Mesodermal cell (in vitro differentiated cells): Measurements from ENCODE around the gene ARSG. TPM values are rescaled to one million over a fixed set of nuclear protein-coding genes. Genes with fewer than 3 reads are reported as not detected.
"Not testable (repeated sequence)": the region's sequence is repeated elsewhere in the genome, so short reads cannot be mapped to it uniquely, and the experiment has no call there.

Experiments
- H3K27ac ChIP-seq: 2 replicates; pipeline ENCODE4 v1.7.0; 2013; ENCODE audit warnings: mild to moderate bottlenecking, low read depth, low read length, moderate library complexity; ENCODE audit not compliant: severe bottlenecking
- H3K36me3 ChIP-seq: 2 replicates; pipeline ENCODE4 v1.7.1; 2013; ENCODE audit warnings: mild to moderate bottlenecking, low read length, moderate library complexity; ENCODE audit not compliant: control insufficient read depth, insufficient read depth
- H3K4me1 ChIP-seq: one replicate; pipeline ENCODE4 v1.7.1; 2013; ENCODE audit warnings: mild to moderate bottlenecking, low read length; ENCODE audit not compliant: insufficient read depth, control insufficient read depth, poor library complexity, severe bottlenecking
- H3K4me3 ChIP-seq: 2 replicates; pipeline ENCODE4 v1.7.0; 2013; ENCODE audit warnings: low read length, control low read depth, mild to moderate bottlenecking; ENCODE audit not compliant: insufficient read depth, poor library complexity, severe bottlenecking; ENCODE audit errors: extremely low read depth
- H3K9me3 ChIP-seq: 2 replicates; pipeline ENCODE4 v1.7.1; 2013; ENCODE audit warnings: mild to moderate bottlenecking, low read length, moderate library complexity; ENCODE audit not compliant: control insufficient read depth
- WGBS, 2 experiments: methylation state at CpG; one replicate each; pipeline ENCODE4 v1.1.5; 2013; ENCODE audit warnings: missing lambda C conversion rate in 2 of 2; ENCODE audit not compliant: insufficient coverage in 2 of 2; 5-methylcytosine and 5-hydroxymethylcytosine counted together
- polyA plus RNA-seq, 2 experiments: library from polyadenylated mRNA; stranded (reverse); fragments of 50-300 nt; gene quantifications; one replicate each; pipeline ENCODE4 v1.2.3, GENCODE V29; 2013

ARSG gene
- polyA plus RNA-seq (2013, experiment 1 of 2), result 3.8 TPM
- polyA plus RNA-seq (2013, experiment 2 of 2), result 1.4 TPM

DNA sequence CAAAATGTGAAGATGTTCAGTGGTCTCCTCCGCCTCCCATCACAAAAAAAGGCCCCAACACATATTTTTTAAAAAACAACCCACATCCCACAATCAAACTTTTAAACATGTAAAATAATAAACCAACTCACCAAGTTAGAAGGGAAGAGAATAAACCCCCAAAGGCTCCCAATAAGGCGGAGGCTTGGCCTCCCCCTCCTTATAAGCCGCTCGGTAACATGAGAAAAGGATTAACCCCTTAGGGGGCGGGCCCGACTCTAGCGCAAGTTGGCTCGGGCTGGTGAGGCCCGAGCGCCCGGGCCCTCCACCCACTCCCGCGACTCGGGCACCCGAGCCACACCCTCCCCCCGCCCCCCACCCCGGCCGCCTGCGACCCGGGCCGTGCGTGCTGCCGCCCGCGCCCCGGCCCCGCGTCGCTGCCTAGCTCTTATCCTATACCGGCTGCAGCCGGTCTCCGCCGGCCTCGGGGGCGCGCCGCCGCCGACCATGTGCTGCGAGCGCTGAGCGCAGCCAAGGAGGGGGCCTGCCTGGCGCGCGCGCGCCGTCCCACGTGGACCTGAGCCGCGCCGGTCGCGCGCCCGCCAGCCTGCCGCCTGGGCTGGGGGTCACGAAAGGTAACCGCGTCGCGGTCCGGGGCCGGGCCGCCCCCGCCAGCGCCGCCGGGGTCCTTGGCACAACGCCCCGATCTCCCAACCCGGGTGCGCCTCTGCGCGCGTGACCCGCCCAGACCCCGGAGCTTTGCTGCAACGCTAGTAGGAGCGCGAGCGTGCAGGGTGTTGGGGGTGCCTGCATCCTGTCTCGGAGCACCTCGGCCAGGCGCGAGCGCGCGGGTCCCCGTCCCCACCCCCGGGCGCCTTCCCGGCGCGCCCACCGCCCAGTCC, at the start of gene ARSG, which contains the start of gene SLC16A6:
ARSG (plus strand) TSS at position 541 of the 881 bp plus-strand sequence. CDS start 15,999 bp downstream, outside the sequence.
SLC16A6 (minus strand) TSS at position 173 of the 881 bp plus-strand sequence. CDS start 12,807 bp downstream, outside the sequence.
- H3K4me3 ChIP-seq, result peak within 1 kb of the TSS; percentile 55
- no peak within 1 kb of the TSS for H3K27ac ChIP-seq
- WGBS, 2 experiments, result 0% methylated on average over 63 to 76 of the region's 96 CpGs
- H3K4me1 ChIP-seq, result peaks cover 3% of the 10 kb centered on the region
- H3K36me3 ChIP-seq, result no peaks in the 10 kb centered on the region
- no peaks in the 10 kb centered on the region for H3K9me3 ChIP-seq

DNA sequence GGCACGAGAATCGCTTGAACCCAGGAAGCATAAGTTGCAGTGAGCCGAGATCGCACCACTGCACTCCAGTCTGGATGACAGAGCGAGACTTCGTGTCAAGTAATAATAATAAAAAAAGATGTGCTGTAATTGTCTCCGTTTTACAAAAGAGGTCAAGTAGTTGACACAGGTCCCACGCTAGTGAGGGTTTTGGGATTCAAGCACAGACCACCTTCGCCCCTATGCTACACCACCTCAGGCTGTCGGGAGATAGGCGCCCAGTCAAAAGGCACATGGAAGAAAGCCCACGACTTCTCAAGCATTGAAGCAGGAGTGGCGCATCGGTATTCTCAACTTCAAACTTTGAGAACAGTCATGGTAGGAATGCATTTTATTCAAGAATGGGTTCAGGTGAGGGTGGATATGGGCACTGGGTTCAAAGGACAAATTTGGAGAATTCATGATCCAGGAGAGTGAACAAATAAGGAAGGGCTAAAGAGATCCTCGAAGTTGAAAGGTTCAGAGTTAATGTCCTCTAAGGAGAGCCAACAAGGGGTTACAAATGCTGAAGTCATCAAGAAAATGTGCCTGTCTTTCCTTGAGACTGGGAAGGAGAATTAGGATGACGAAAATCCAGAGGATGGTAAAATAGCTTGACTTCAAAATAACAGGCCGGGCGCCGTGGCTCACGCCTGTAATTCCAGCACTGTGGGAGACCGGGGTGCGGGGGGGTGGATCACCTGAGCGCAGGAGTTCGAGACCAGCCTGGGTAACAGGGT, 44.8 kb upstream of the ARSG start:
- Histone ChIP-seq H3K36me3 (peaks cover 12% of the 10 kb centered on the region), H3K4me1 (peaks cover 5% of the 10 kb centered on the region), H3K4me3 (no peak overlapping the region), H3K27ac (no peak overlapping the region), H3K9me3 (no peaks in the 10 kb centered on the region)
- WGBS, 2 experiments, result 94% methylated on average over 22 to 24 of the region's 24 CpGs

DNA sequence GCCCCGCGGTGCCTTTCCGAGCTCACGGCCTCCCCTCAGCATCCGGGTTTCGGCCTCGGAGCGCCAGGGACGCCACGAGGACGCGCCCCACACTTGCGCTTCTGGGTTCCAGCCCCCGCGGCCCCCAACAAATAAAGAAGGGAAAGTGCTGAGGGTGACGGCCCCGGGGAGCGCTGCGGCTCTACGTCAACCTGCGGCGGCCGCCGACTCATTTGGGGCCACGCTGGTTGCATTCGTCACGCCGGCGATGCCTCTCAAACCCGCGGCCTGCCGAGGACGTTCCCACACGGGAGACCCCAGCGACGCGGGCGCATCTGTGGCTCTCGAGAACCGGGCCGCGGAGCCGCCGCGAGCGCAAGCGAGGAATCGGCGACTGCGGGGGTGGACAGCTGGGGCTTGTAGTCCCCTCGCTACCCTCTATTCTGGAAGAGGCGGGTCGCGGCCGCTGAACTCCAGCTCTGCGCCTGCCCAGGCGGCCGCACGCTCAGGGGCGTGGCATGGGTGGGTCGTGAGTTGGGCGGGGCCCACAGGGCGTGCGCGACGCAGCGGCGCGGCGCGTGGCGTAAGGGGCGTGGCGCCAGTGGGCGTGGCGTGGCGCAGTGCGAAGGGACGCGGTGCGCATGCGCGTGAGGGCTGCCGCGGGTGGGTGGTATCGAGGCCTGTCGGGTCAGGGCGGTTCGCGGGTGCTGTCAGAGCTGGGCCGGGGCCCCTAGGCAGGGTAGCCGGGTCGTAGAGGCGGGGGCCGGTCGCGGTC, 43.7 kb upstream of the ARSG start, which contains the start of gene AMZ2:
AMZ2 (plus strand) TSS at position 599 of the 754 bp plus-strand sequence. CDS start 2,145 bp downstream, outside the sequence.
- Histone ChIP-seq H3K27ac (peak within 1 kb of the TSS; percentile 66), H3K36me3 (peaks cover 23% of the 10 kb centered on the region), H3K4me1 (peaks cover 5% of the 10 kb centered on the region), H3K9me3 (no peaks in the 10 kb centered on the region), H3K4me3 (peak within 1 kb of the TSS; percentile 77)
- WGBS, 2 experiments, result 1% methylated on average over 74 to 93 of the region's 97 CpGs

DNA sequence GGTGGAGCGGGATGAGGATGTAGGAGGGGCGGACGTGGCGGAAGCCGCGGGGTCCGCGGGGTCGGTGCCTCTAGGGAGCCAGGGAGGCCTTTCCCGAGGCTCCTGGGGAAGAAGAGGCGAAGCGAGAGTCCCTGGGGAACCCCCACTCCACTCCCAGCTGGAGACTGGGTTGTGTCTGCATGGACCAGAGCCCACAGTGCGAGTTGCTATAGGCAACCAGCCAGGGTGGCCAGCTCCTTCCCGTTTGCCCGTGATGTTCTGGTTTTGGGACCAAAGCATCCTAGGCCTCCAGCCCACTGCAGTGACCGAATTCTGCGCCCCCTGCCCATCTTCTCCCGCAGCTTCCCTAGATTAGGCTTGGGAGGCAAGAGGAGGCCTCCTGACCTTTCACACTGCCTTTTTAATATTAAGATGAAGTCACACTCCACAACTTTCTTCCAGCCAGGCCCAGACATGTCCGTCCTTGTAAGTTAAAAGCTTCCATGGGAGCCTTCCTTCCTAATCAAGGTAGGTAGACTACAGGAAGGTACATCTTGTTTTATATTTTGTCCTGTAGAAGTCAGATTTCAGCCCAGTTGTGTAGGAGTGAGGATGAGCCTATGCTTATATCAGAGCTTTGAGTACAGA, 43.0 kb upstream of the ARSG start:
- Histone ChIP-seq H3K27ac (peak overlapping the region; percentile 66), H3K9me3 (no peaks in the 10 kb centered on the region), H3K4me3 (peak overlapping the region; percentile 77), H3K36me3 (peaks cover 23% of the 10 kb centered on the region), H3K4me1 (peaks cover 5% of the 10 kb centered on the region)
- WGBS, 2 experiments, result 0 to 15% methylated on average over 5 to 7 of the region's 19 CpGs

DNA sequence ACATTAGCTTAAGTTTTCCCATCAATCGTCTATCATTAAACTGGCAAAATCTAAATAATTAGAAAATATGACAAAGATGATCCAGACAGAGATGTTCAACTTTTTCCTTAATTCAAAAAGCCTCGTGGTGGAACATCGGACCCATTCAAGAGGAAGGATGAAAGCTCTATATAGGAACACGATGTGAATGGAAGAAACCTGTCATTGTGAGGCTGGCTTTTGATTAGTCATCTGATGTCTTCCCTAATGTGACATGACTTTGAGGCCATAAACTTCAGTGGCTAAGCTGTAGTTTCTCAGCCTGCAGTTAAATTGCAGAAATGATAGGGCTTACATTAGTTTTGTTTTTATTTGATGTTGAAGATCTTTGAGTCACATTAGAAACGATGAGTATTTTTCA, 42.4 kb upstream of the ARSG start:
- H3K36me3 ChIP-seq, result peaks cover 23% of the 10 kb centered on the region
- no peak overlapping the region for H3K27ac ChIP-seq
- no peaks in the 10 kb centered on the region for H3K9me3 ChIP-seq
- peak overlapping the region; percentile 77 for H3K4me3 ChIP-seq
- 92 to 93% methylated on average over 3 to 4 of the region's 5 CpGs for WGBS, 2 experiments
- peaks cover 5% of the 10 kb centered on the region for H3K4me1 ChIP-seq

DNA sequence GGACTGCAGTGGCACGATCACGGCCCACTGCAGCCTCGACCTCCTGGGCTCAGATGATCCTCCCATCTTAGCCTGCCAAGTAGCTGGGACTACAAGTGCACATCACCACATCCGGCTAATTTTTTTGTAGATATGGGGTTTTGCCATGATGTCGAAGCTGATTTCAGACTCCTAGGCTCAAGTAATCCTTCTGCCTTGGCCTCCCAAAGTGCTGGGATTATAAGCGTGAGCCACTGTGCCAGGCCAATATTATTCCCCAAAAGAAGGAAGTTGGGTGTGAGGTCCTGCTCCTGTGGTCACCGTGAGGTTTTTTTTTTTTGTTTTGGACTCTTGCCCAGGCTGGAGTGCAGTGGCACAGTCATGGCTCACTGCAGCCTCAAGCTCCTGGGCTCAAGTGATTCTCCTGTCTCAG, 41.9 kb upstream of the ARSG start:
- no peak overlapping the region for H3K4me3 ChIP-seq
- WGBS, 2 experiments, result 94 to 96% methylated on average over 3 to 5 of the region's 7 CpGs

DNA sequence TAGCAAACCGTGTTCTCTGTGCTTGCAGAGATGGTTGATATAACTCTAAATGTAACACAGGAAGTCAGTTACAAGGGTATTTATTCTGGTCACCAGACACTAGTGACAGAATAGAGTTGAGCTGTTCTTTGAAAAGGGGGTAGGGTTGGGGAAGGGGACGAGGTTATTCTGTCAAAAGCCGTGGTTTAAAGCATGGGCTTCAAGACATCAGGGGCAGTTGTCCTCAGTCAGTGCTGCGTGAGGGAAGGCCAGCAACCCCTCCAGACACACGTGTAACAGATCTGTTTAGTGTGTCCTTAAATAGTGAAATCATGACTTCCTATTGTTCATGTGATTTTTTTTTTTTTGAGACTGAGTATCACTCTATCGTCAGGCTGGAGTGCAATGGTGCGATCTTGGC, 37.9 kb upstream of the ARSG start:
- not testable (repeated sequence) for H3K9me3 ChIP-seq, H3K4me3 ChIP-seq, H3K27ac ChIP-seq, H3K4me1 ChIP-seq
- WGBS, 2 experiments, result 92 to 93% methylated on average over 5 to 6 of the region's 7 CpGs
- H3K36me3 ChIP-seq, result peaks cover 52% of the 10 kb centered on the region

More for the DNA sequence above, 41.9 kb upstream of the ARSG start:
- Histone ChIP-seq H3K4me1 (peaks cover 5% of the 10 kb centered on the region), H3K9me3 (no peaks in the 10 kb centered on the region), H3K36me3 (peaks cover 23% of the 10 kb centered on the region), H3K27ac (no peak overlapping the region)

DNA sequence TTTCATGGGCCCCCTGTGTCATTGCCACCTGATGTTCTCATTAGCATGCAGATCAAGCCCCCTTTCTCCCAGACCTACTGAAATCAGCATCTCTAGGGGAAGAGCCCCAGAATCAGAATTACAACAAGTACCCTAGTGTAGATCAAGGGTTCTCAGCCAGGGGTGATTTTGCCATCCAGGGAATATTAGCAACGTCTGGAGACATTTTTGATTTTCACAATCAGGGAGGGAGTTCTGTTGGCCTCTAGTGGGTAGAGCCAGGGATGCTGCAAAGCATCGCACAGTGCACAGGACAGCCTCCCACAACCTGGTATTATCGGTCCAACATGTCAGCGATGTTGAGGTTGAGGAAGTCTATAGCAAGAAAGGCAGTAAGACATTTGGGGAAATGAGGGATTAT, 36.1 kb upstream of the ARSG start:
- Histone ChIP-seq H3K4me3 (no peak overlapping the region), H3K27ac (no peak overlapping the region), H3K36me3 (peaks cover 49% of the 10 kb centered on the region), H3K4me1 (no peaks in the 10 kb centered on the region), H3K9me3 (no peaks in the 10 kb centered on the region)
- WGBS, 2 experiments, result 100% methylated on average over 2 to 3 of the region's 4 CpGs

DNA sequence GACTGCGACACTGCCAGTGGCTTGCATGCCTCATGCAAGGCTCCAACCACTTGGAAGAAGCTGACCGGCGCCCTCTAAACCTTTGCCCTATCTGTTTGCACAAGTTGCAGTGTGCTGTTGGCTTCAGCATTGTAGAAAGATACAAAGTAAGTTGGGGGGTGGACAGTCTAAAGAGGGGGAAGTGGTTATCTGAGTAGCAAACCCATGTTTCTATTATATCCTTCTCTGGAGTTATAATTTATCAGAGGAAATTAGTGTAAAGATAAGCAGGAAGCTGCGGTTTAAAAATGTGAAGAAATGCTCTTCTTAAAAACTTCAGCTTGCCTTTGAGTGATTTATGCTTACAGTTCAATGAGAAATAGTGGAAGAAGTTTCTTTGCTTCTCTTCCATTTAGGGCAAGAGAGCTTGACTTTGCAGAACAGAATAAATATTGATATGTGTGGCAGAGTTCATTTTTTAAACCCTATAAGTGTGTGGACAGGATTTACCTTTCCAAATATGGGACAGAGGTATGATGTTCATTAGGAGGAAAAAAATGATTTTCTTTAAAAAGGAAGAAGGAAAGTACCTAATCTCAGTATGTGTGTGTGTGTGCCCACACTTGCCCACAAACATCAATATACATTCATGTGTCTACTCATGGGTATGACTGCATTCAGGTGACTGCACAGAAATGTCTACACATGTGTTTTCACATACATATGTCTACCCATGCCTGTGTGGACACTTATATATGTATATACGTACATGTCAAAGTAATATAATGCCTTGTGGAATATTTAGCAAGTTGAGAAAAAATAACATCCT, 35.4 kb upstream of the ARSG start:
- Histone ChIP-seq H3K36me3 (peaks cover 45% of the 10 kb centered on the region), H3K9me3 (no peaks in the 10 kb centered on the region), H3K27ac (no peak overlapping the region), H3K4me1 (no peaks in the 10 kb centered on the region), H3K4me3 (no peak overlapping the region)
- 82 to 94% methylated on average over 2 to 4 of the region's 5 CpGs for WGBS, 2 experiments
